PC-3 (cell line): ENCODE measurements around the gene CNIH2. TPM values are rescaled to one million over a fixed set of nuclear protein-coding genes. Genes with fewer than 3 reads are reported as not detected.

Source experiments
- ATAC-seq: fragments of 200-7000 bp; cut with Tn5 transposase; 2 replicates; pipeline ENCODE4 v1.9.1; 2020; ENCODE audit warnings: mild to moderate bottlenecking, moderate library complexity
- BruUV-seq: library from RNA; stranded (reverse); fragments of 400-500 nt; replicated peaks from 2 replicates; lab custom pipeline; 2021; lab: Mats Ljungman, UMichigan
- CTCF ChIA-PET: fragments of 300-600 bp; sonication (Branson Sonifier 250); formaldehyde crosslinking; loops from one replicate; lab custom pipeline; 2022; ENCODE audit warnings: antibody characterized with exemption; lab: Charles Lee
- POLR2A ChIA-PET: fragments of 300-600 bp; sonication (Branson Sonifier 250); formaldehyde crosslinking; loops from one replicate; lab custom pipeline; 2022; ENCODE audit warnings: antibody characterized with exemption; ENCODE audit not compliant: unreplicated experiment; lab: Charles Lee
- DNase-seq: peaks from one replicate; pipeline ENCODE4 v3.0.0-alpha.2; 2015
- H2AFZ ChIP-seq: fragments of 300-600 bp; sonication (generic); 2 replicates; pipeline ENCODE4 v1.6.0; 2016; ENCODE audit warnings: antibody characterized with exemption, low read length
- H3F3A ChIP-seq: fragments of 300-600 bp; sonication (generic); one replicate; pipeline ENCODE4 v1.6.0; 2017; ENCODE audit warnings: antibody characterized with exemption, low read length, control low read depth, mild to moderate bottlenecking; ENCODE audit not compliant: unreplicated experiment
- H3K27ac ChIP-seq: fragments of 300-600 bp; sonication (generic); 2 replicates; pipeline ENCODE4 v1.5.1; 2016; ENCODE audit warnings: mild to moderate bottlenecking, low read length
- H3K27me3 ChIP-seq: fragments of 300-600 bp; sonication (generic); 2 replicates; pipeline ENCODE4 v1.6.1; 2016; ENCODE audit warnings: low read length, mixed read lengths
- H3K36me3 ChIP-seq: fragments of 300-600 bp; sonication (generic); 2 replicates; pipeline ENCODE4 v1.6.1; 2016; ENCODE audit warnings: low read depth, mixed run types, low read length, mixed read lengths
- H3K4me1 ChIP-seq: fragments of 300-600 bp; sonication (generic); 2 replicates; pipeline ENCODE4 v1.5.1; 2016; ENCODE audit warnings: low read length; ENCODE audit not compliant: insufficient read depth
- H3K4me2 ChIP-seq: fragments of 300-600 bp; sonication (generic); 2 replicates; pipeline ENCODE4 v1.6.0; 2016; ENCODE audit warnings: low read length
- H3K4me3 ChIP-seq: fragments of 300-600 bp; sonication (generic); 2 replicates; pipeline ENCODE4 v1.5.1; 2016; ENCODE audit warnings: mild to moderate bottlenecking, low read length, mixed read lengths
- H3K79me2 ChIP-seq: fragments of 300-600 bp; sonication (generic); 2 replicates; pipeline ENCODE4 v1.6.1; 2017; ENCODE audit warnings: low read length, mixed read lengths
- H3K9ac ChIP-seq: fragments of 300-600 bp; sonication (generic); 2 replicates; pipeline ENCODE4 v1.6.0; 2016; ENCODE audit warnings: mild to moderate bottlenecking, low read length
- H3K9me2 ChIP-seq: fragments of 300-600 bp; sonication (generic); replicated peaks from 2 replicates; pipeline ENCODE4 v1.6.1; 2016; ENCODE audit warnings: mixed run types, low read length, mixed read lengths
- H3K9me3 ChIP-seq: fragments of 300-600 bp; sonication (generic); 2 replicates; pipeline ENCODE4 v1.6.1; 2016; ENCODE audit warnings: low read length, mixed read lengths
- H4K20me1 ChIP-seq: fragments of 300-600 bp; sonication (generic); 2 replicates; pipeline ENCODE4 v1.6.1; 2016; ENCODE audit warnings: low read length, mixed read lengths
- EZH2 ChIP-seq: fragments of 300-600 bp; sonication (generic); IDR thresholded peaks from one replicate; pipeline ENCODE4 v1.6.1; 2017; ENCODE audit warnings: antibody characterized with exemption, mild to moderate bottlenecking, low read length; ENCODE audit not compliant: unreplicated experiment
- EZH2phosphoT487 ChIP-seq: fragments of 300-600 bp; sonication (generic); IDR thresholded peaks from 2 replicates; pipeline ENCODE4 v1.6.1; 2018; ENCODE audit warnings: mild to moderate bottlenecking, antibody characterized with exemption, low read length, borderline replicate concordance
- intact Hi-C: fragments of 100-400 bp; cut with micrococcal nuclease; formaldehyde crosslinking; loops from 2 replicates; pipeline ENCODE4 v1.9.0; 2023
- total RNA-seq: library from RNA; depleted of rRNA; stranded (reverse); fragments of >200 nt; gene quantifications from 2 replicates; pipeline ENCODE4 v1.2.3, GENCODE V29; 2014
- TF ChIP-seq, protein P1 (sequence below): fragments of 300-600 bp; sonication (generic); conservative IDR thresholded peaks from 2 replicates; pipeline ENCODE4 v1.5.1; 2017; ENCODE audit warnings: antibody characterized with exemption, low read depth, mild to moderate bottlenecking, low read length

CNIH2 gene
- total RNA-seq, 1 experiment from 2014 or later = 2.2 TPM

- Histone ChIP-seq H3K4me1 (peaks cover 5% of the 10 kb centered on the region), H3F3A (no peaks in the 10 kb centered on the region), H3K79me2 (no peaks in the 10 kb centered on the region), H4K20me1 (no peaks in the 10 kb centered on the region), H3K9ac (no peak overlapping the region), H2AFZ (no peak overlapping the region), H3K4me2 (no peak overlapping the region), H3K9me2 (no peaks in the 10 kb centered on the region), H3K27ac (no peak overlapping the region), H3K4me3 (no peak overlapping the region), H3K27me3 (no peaks in the 10 kb centered on the region), H3K36me3 (no peaks in the 10 kb centered on the region), H3K9me3 (no peaks in the 10 kb centered on the region)
- DNase-seq (no peak), ATAC-seq (no peak)
- POLR2A ChIA-PET = no interaction called here
- intact Hi-C loops = no loop called here
- CTCF ChIA-PET = no interaction called here
- BruUV-seq = no TSS peak
- no peak for TF ChIP-seq EZH2phosphoT487
- TF ChIP-seq, protein P1, sequence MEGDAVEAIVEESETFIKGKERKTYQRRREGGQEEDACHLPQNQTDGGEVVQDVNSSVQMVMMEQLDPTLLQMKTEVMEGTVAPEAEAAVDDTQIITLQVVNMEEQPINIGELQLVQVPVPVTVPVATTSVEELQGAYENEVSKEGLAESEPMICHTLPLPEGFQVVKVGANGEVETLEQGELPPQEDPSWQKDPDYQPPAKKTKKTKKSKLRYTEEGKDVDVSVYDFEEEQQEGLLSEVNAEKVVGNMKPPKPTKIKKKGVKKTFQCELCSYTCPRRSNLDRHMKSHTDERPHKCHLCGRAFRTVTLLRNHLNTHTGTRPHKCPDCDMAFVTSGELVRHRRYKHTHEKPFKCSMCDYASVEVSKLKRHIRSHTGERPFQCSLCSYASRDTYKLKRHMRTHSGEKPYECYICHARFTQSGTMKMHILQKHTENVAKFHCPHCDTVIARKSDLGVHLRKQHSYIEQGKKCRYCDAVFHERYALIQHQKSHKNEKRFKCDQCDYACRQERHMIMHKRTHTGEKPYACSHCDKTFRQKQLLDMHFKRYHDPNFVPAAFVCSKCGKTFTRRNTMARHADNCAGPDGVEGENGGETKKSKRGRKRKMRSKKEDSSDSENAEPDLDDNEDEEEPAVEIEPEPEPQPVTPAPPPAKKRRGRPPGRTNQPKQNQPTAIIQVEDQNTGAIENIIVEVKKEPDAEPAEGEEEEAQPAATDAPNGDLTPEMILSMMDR = no peak
- no peak for TF ChIP-seq EZH2
Observed at GRCh38 chr11:66315921-66316811, 38.2 kb downstream of the CNIH2 start.

DNA sequence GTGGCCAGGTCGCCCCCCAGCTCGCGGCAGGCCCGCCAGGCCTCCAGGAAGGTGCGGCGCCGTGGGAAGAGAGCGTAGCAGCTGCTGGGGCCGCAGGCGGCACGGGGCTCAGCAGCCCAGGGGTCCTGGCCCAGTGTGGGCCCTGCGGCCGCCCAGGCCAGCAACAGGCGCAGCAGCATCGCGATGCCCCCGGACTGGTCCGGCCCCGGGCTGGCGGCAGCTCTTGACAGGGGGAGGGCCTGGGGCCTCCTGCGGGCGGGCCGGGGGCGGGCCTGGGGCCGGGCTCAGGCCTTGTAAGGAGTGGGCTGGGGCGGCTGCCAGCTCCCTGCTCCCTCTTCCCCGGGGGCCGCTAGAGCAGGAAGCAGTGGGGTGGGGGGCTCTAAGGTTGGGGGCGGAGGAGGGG lies 38.9 kb downstream of the CNIH2 start, which contains the start of gene CD248:
TSS of gene CD248 (minus strand) at position 196 of the 403 bp plus-strand sequence. CDS start at position 179, 17 bp downstream.
- ATAC-seq = no peak
- POLR2A ChIA-PET = no interaction called here

More for the DNA sequence above, 38.9 kb downstream of the CNIH2 start, which contains the start of gene CD248:
- no peak within 1 kb of the TSS for H3K4me3 ChIP-seq
- H3K27ac ChIP-seq = no peak within 1 kb of the TSS
- H2AFZ ChIP-seq = no peak within 1 kb of the TSS
- H3K9me2 ChIP-seq = no peaks in the 10 kb centered on the region
- H3K27me3 ChIP-seq = no peaks in the 10 kb centered on the region
- CTCF ChIA-PET = no interaction called here
- no TSS peak for BruUV-seq
- H3K79me2 ChIP-seq = no peaks in the 10 kb centered on the region
- DNase-seq = no peak
- no peak within 1 kb of the TSS for H3K4me2 ChIP-seq
- H3K9me3 ChIP-seq = no peaks in the 10 kb centered on the region
- no peaks in the 10 kb centered on the region for H4K20me1 ChIP-seq
- TF ChIP-seq EZH2phosphoT487 (no peak), EZH2 (no peak)
- TF ChIP-seq, protein P1 = no peak
- H3K9ac ChIP-seq = no peak within 1 kb of the TSS
- H3F3A ChIP-seq = no peaks in the 10 kb centered on the region
- intact Hi-C loops = no loop called here
- peaks cover 5% of the 10 kb centered on the region for H3K4me1 ChIP-seq
- no peaks in the 10 kb centered on the region for H3K36me3 ChIP-seq
